Right atrium auricular region (tissue), 2 donors: ENCODE results near the gene HIGD1A. TPM values are rescaled to one million over a fixed set of nuclear protein-coding genes. Genes with fewer than 3 reads are reported as not detected.

ENCODE experiments used
- DNase-seq: peaks from one replicate; pipeline ENCODE4 v3.0.0-alpha.2; 2019; ENCODE audit warnings: low spot score
- H3K27ac ChIP-seq, 2 donors: fragments of 200-600 bp; sonication (generic); 1 replicate in 1 of 2; 2 replicates in 1 of 2; pipeline ENCODE4 v1.5.1; 2016 to 2019
- H3K27me3 ChIP-seq, 2 donors: fragments of 200-600 bp; sonication (generic); one replicate each; pipeline versions ENCODE4 v1.5.1 to v1.6.0; 2017 to 2019
- H3K36me3 ChIP-seq: fragments of 200-600 bp; sonication (generic); one replicate; pipeline ENCODE4 v1.5.1; 2016
- H3K4me1 ChIP-seq, 2 donors: fragments of 200-600 bp; sonication (generic); one replicate each; pipeline versions ENCODE4 v1.5.1 to v1.6.0; 2017 to 2019
- H3K4me3 ChIP-seq, 2 donors: fragments of 200-600 bp; sonication (generic); 1 replicate in 1 of 2; 2 replicates in 1 of 2; pipeline ENCODE4 v1.5.1; 2017 to 2019; ENCODE audit warnings: mild to moderate bottlenecking in 1 of 2, moderate library complexity in 1 of 2
- H3K9me3 ChIP-seq, 2 donors: fragments of 200-600 bp; sonication (generic); one replicate each; pipeline ENCODE4 v1.5.1; 2019
- CTCF ChIP-seq, 2 donors: fragments of 200-600 bp; sonication (generic); IDR thresholded peaks; one replicate each; pipeline ENCODE4 v1.5.1; 2019; ENCODE audit warnings: antibody characterized with exemption in 2 of 2
- total RNA-seq, 2 donors: library from RNA; depleted of rRNA; stranded (reverse); fragments of >200 nt; gene quantifications; one replicate each; pipeline ENCODE4 v1.1.0, GENCODE V29; 2016

HIGD1A gene
- total RNA-seq, 2 donors from 2014 or later, result 213 to 299 TPM

GRCh38 chr3:42736531-42736930, 67.8 kb downstream of the HIGD1A start:
- Histone ChIP-seq H3K4me3 (no peak overlapping the region), H3K9me3 (no peaks in the 10 kb centered on the region), H3K36me3 (no peaks in the 10 kb centered on the region), H3K27me3 (no peaks in the 10 kb centered on the region), H3K4me1 (peaks cover 0 to 25% of the 10 kb centered on the region in 2 donors), H3K27ac (peak overlapping the region; percentile 39 to 84)
- peak; percentile 55 for DNase-seq
- no peak for TF ChIP-seq CTCF (IDR thresholded peaks at IDR 0.05)

- Histone ChIP-seq H3K36me3 (no peaks in the 10 kb centered on the region), H3K27me3 (no peaks in the 10 kb centered on the region), H3K27ac (peak overlapping the region; percentile 39 to 84), H3K4me3 (no peak overlapping the region), H3K9me3 (no peaks in the 10 kb centered on the region), H3K4me1 (peaks cover 0 to 30% of the 10 kb centered on the region in 2 donors)
- peak; percentile 52 for DNase-seq
- TF ChIP-seq CTCF (IDR thresholded peaks at IDR 0.05), result no peak
These were observed 68.2 kb downstream of the HIGD1A start for GRCh38 chr3:42736081-42736480.

- H3K4me3 ChIP-seq, result no peak overlapping the region
- DNase-seq, result peak; percentile 42
- no peaks in the 10 kb centered on the region for H3K27me3 ChIP-seq
- no peaks in the 10 kb centered on the region for H3K36me3 ChIP-seq
- H3K27ac ChIP-seq, result peak overlapping the region; percentile 39 to 84
- H3K4me1 ChIP-seq, result peaks cover 0 to 30% of the 10 kb centered on the region in 2 donors
- H3K9me3 ChIP-seq, result no peaks in the 10 kb centered on the region
- TF ChIP-seq CTCF (IDR thresholded peaks at IDR 0.05), result no peak
These were observed 68.7 kb downstream of the HIGD1A start for GRCh38 chr3:42735615-42736014.

GRCh38 chr3:42735019-42735418, 69.3 kb downstream of the HIGD1A start:
- Histone ChIP-seq H3K9me3 (no peaks in the 10 kb centered on the region), H3K27me3 (no peaks in the 10 kb centered on the region), H3K4me1 (peaks cover 0 to 30% of the 10 kb centered on the region in 2 donors), H3K27ac (peak overlapping the region in 1 of 2 donors; percentile 84), H3K4me3 (no peak overlapping the region), H3K36me3 (no peaks in the 10 kb centered on the region)
- TF ChIP-seq CTCF (IDR thresholded peaks at IDR 0.05), result no peak
- peak; percentile 34 for DNase-seq

- DNase-seq, result peak; percentile 52
- H3K4me1 ChIP-seq, result peaks cover 0 to 35% of the 10 kb centered on the region in 2 donors
- H3K27me3 ChIP-seq, result no peaks in the 10 kb centered on the region
- no peaks in the 10 kb centered on the region for H3K36me3 ChIP-seq
- H3K27ac ChIP-seq, result peak overlapping the region; percentile 80 to 84
- no peak for TF ChIP-seq CTCF (IDR thresholded peaks at IDR 0.05)
- H3K4me3 ChIP-seq, result no peak overlapping the region
- no peaks in the 10 kb centered on the region for H3K9me3 ChIP-seq
These were observed 69.9 kb downstream of the HIGD1A start for GRCh38 chr3:42734263-42734860.
